HG03064 (cell line): ENCODE data around the gene FLT4.
"Not testable (repeated sequence)": the region's sequence is repeated elsewhere in the genome, so short reads cannot be mapped to it uniquely, and the experiment has no call there.

Source experiments
- ATAC-seq: cut with Tn5 transposase; IDR thresholded peaks from one replicate; pipeline ENCODE4 v1.9.1; 2021; ENCODE audit warnings: low read depth; ENCODE audit not compliant: unreplicated experiment

Gene FLT4

GRCh38 chr5:180649297-180650039, at the start of gene FLT4:
TSS of gene FLT4 (minus strand) at chr5:180649600. CDS start at chr5:180649545, 55 bp downstream.
- ATAC-seq: no peak

GRCh38 chr5:180699042-180699441, 49.6 kb upstream of the FLT4 start:
- no peak for ATAC-seq

- ATAC-seq: no peak
These were observed 46.7 kb upstream of the FLT4 start for GRCh38 chr5:180696116-180696515.

GRCh38 chr5:180692429-180692828, 43.0 kb upstream of the FLT4 start:
- no peak for ATAC-seq

DNA sequence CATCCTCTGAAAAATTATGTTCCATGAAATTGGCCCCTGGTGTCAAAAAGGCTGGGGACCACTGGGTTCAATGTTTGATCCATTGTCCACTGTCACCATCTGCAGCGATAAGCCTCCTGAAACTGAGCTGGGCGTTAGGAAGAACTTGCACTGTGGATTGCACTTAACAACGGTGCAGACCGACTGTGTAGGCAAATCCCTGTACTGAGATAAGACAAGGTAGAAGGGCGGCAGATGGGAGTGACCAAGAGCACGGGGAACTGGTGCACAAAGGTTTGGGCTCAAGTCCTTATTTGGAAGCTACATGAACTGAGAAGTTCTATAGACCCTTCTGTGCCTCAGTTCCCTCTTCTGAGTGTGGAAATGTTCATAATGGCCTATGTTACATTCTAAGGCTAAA, 41.6 kb upstream of the FLT4 start:
- ATAC-seq: no peak

- no peak for ATAC-seq
These were observed 41.2 kb upstream of the FLT4 start for GRCh38 chr5:180690562-180690961.

- ATAC-seq: no peak
These were observed 40.4 kb upstream of the FLT4 start for GRCh38 chr5:180689775-180690174.

- ATAC-seq: no peak
These were observed 39.8 kb upstream of the FLT4 start for GRCh38 chr5:180689071-180689694.

DNA sequence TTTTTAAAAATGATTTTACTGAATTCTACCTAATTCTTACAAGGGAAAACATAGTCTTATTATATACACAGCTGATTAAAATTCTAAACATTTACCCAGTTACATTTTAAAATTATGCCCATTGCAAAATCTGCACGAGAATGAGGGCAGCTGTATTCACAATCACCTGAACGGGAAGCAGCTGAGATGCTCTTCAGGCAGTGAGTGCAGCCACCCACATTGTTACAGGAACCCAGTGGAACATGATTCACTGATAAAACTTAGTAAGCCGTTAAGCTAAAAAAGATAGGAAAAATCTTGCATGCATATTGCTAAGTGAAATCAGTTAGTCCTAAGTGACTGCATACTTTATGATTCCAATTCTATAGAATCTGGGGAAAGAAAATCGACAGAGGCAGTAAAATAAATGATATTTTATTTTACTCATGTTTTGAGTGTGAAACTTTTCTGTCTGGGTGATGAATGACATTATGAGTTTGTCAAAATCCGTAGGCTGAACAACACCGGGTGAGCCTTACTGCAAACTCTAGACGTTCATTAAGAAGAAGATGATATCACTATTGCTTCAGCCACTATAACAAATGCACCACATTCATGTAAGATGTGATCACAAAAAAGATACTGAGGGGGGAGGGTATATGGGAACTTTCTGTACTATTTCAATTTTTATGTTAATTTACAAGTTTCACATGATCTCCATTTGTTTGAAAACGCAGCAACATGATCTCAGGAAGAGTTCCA, 39.1 kb upstream of the FLT4 start:
- ATAC-seq: no peak

- not testable (repeated sequence) for ATAC-seq
These were observed 37.4 kb upstream of the FLT4 start for GRCh38 chr5:180686799-180687198.

GRCh38 chr5:180684623-180685161, 35.3 kb upstream of the FLT4 start:
- no peak for ATAC-seq

- no peak for ATAC-seq
These were observed 34.0 kb upstream of the FLT4 start for GRCh38 chr5:180683220-180683922.

- ATAC-seq: no peak
These were observed 33.2 kb upstream of the FLT4 start for GRCh38 chr5:180682560-180682959.

DNA sequence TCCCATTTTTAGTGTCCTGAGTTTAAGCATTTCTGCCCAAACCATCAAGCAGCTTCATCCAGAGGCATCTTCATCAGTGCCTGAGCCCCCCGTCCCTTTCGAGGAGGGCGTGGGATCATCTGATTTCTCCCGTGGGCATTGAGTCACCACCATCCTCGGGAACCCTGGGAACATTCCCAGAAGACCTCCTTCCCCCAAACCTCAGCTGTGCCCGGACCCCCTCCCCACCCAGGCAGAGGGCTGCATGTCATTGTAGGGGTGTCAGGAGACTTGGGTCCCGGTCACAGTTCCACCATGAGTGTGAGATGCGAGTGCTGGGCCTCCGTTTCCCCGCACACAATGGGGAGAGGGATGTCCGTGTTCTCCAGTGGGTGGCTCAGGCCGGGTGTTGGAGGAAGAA, 32.6 kb upstream of the FLT4 start:
- ATAC-seq: not testable (repeated sequence)

DNA sequence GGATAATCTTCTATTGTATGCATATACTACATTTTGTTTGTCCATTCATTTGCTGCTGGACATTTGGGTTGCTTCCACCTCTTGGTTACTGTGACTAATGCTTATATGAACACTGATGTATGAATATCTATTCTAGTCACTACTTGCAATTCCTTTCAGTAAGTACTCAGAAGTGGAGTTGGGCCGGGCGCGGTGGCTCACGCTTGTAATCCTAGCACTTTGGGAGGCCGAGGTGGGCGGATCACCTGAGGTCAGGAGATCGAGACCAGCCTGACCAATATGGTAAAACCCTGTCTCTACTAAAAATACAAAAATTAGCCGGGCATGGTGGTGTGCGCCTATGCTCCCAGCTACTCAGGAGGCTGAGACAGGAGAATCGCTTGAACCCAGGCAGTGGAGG, 28.9 kb upstream of the FLT4 start:
- not testable (repeated sequence) for ATAC-seq

DNA sequence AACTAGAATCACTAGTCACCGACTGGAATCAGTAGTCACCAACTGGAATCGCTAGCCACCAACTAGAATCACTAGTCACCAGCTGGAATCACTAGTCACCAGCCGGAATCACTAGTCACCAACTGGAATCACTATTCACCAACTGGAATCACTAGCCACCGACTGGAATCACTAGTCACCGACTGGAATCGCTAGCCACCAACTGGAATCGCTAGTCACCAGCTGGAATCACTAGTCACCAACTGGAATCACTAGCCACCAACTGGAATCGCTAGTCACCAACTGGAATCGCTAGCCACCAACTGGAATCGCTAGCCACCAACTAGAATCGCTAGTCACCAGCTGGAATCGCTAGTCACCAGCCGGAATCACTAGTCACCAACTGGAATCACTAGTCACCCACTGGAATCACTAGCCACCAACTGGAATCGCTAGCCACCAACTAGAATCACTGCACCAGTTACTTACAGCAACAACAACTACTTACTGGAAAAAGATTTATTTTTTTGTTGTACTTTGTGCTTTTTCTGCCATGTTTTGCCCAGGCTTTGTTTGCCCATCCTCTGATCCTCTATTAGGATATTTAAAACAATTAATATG, 25.7 kb upstream of the FLT4 start:
- no peak for ATAC-seq

- not testable (repeated sequence) for ATAC-seq
These were observed 24.7 kb upstream of the FLT4 start for GRCh38 chr5:180674090-180674475.

DNA sequence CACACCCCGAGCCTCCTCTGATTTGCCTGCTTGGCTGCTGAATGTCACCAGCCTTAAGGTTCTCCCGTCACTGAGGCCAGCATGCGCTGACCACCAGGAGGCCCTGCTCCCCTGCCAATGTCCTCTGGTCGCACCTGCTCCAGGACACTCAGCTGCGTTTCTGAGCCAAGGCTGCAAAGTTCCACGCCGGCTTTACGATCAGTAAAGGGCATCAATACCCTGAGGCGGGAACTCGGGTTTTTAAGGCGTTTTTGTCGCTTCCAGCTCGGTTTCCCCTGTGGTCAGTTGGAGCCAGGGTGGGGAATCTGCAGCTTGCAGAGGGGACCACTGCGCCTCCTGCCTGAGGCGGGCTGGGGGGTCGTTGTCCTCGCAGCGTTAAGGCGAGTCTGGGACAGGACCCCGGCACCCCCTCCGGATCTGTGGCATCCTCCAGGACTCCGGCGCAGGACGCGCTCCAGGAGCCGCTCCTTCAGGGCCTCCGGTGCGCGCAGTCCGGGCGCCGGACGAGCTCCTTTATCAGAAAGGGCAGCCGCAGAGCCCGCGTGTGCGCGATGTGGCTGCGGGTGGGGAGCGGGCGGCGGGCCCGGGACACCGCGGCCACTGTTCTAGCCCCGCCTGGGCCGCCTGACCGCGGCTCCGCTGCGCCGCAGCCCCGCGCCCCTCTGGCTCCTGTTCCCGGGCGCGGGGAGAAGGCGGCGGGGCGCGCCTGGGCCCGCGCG, 24.1 kb upstream of the FLT4 start:
- ATAC-seq: no peak

DNA sequence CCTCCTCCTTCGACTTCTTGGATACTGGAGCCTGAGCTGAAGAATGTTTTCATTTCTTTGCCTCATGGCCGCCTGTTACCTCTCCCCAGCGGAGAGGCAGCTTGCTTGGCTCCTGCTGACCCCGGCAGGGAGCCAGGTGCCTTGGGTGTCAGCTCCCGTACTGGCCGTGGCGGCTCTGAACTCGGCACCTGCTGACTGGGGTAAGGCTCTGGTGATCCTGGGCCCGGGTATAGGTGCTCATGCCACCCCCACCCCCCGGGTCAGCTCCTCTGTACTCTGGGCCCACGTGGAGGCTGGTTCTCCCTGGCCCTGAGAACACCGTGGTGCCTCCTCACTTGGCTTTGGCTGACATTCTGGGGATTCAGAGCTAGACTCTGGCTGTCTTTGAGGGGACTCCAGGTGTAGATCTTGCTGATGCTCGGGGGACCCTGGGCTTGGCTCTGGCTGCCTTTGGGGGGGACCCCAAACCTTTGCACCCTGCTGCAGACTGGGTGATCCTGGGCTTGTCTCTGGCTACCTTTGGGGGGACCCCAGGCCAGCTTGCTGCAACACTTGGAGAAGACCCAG, 22.6 kb upstream of the FLT4 start:
- ATAC-seq: not testable (repeated sequence)
